Activated T-cell treated with anti-CD3 and anti-CD28 coated beads, Interleukin-2, amount 50 U/mL, for 24 hours (primary cell): ENCODE measurements around the gene ADGRB2.
A peak's percentile ranks its signal among the peaks of the same experiment; 100 is the strongest.
"Not testable (repeated sequence)": the region's sequence is repeated elsewhere in the genome, so short reads cannot be mapped to it uniquely, and the experiment has no call there.

Source experiments
- DNase-seq: peaks from one replicate; pipeline ENCODE4 v3.0.0-alpha.2; 2020
- H3K27ac Mint-ChIP-seq: 2 replicates; pipeline ENCODE4 v1.8.0; 2020; ENCODE audit warnings: mild to moderate bottlenecking, mixed read lengths
- H3K27me3 Mint-ChIP-seq: 2 replicates; pipeline ENCODE4 v1.8.0; 2020; ENCODE audit warnings: mixed read lengths
- H3K36me3 Mint-ChIP-seq: 2 replicates; pipeline ENCODE4 v1.8.0; 2020; ENCODE audit warnings: low read depth, mixed read lengths
- H3K4me1 Mint-ChIP-seq: 2 replicates; pipeline ENCODE4 v1.8.0; 2020; ENCODE audit warnings: low read depth, mixed read lengths
- H3K4me3 Mint-ChIP-seq: 2 replicates; pipeline ENCODE4 v1.8.0; 2020; ENCODE audit warnings: mild to moderate bottlenecking, moderate library complexity, mixed read lengths
- H3K9me3 Mint-ChIP-seq: 2 replicates; pipeline ENCODE4 v1.8.0; 2020; ENCODE audit warnings: mixed read lengths

ADGRB2 gene

DNA sequence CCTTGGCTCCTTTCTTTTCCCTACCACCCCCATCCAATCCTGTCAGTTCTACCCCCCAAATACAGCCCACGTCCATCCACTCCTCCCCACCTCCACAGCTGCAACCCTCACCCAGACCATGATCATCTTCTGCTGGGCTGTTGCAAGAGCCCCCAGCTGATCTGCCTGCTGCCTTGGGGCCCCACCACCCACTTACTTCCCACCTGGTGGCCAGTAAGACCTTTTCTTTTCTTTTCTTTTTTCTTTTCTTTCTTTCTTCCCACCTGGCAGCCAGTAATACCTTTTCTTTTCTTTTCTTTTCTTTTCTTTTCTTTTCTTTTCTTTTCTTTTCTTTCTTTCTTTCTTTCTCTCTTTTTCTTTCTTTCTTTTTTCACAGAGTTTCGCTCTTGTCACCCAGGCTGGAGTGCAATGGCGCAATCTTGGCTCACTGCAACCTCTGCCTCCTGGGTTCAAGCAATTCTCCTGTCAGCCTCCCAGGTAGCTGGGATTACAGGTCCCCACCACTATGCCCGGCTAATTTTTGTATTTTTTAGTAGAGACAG lies 57.0 kb downstream of the ADGRB2 start:
- Mint-ChIP-seq H3K4me1 (peaks cover 33% of the 10 kb centered on the region), H3K27me3 (peaks cover 65% of the 10 kb centered on the region)
- H3K9me3 Mint-ChIP-seq, H3K36me3 Mint-ChIP-seq, H3K4me3 Mint-ChIP-seq, H3K27ac Mint-ChIP-seq, DNase-seq: not testable (repeated sequence)

DNA sequence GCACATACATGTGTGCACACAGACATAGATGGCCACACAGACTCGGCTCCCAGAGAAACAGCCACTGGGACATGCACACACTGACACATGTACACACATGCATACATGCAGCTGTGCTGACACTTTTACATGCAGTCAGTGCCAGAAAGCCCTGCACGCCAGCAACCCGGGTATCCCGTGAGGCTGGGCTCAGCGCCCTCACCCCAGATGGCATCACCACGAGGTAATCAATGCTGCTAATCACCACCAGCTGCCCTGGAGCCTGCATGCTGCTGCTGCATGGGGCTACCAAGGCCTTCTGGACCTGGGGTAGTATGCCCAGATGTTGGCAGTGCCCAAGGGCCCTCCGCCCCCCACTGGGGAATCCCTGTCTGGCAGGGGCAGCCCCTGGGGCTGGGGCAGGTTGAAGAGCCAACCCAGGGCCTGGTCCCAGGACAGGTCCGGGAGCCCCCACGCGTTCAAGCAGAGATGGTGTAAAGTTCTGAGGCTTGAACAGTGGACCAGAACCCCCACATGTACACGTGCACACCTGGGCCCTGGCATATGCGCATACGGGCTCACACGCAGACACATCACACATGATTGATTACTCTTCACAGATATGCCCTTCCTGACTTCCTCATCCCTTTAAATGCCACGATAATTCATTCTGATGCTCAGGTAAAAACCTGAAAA lies 57.6 kb downstream of the ADGRB2 start:
- Mint-ChIP-seq H3K27ac (no peak overlapping the region), H3K27me3 (peaks cover 62% of the 10 kb centered on the region), H3K9me3 (no peaks in the 10 kb centered on the region)

DNA sequence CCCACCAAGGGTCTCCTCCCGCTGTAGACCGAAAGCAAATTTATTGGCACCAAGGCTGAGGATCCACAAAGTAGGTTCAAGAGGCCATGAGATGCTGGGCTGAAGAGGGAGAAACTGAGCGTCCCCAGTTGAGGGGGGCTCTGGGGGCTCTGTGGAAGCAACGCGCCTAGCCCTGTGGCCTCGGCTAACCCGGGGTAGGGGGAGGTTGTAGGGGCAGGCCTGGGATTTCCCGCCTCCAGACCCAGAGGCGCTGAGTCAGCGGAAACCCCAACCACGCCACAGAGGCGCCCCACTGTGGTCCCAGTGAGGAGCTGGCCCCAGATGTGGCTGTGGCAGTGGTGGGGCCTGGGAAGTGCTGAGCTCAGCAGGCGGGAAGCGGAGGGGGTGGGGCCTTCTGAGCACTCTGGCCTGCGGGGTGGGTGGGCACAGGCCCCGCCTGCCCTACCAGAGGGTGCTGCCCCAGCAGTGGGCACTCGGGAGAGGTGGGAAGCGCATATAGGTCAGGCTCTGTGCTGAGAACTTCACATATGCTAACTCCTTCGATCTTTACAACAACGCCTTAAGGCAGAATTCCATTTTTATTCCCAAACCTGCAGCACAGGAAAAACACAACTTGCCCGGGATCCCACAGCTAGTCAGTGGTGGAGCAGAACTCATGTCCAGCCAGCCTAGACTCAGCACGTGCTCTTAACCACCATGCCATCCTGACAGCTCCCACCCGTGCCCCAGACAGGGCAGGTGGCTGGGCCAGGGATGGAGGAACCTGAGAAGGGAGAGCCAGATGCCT lies 58.9 kb downstream of the ADGRB2 start:
- H3K4me1 Mint-ChIP-seq, result peaks cover 42% of the 10 kb centered on the region
- no peak overlapping the region for H3K4me3 Mint-ChIP-seq
- no peaks in the 10 kb centered on the region for H3K9me3 Mint-ChIP-seq
- peak; percentile 78 for DNase-seq
- H3K27me3 Mint-ChIP-seq, result peaks cover 53% of the 10 kb centered on the region
- H3K27ac Mint-ChIP-seq, result peak overlapping the region; percentile 26
- no peaks in the 10 kb centered on the region for H3K36me3 Mint-ChIP-seq

More for the DNA sequence above, 57.6 kb downstream of the ADGRB2 start:
- Mint-ChIP-seq H3K36me3 (no peaks in the 10 kb centered on the region), H3K4me1 (peaks cover 33% of the 10 kb centered on the region), H3K4me3 (no peak overlapping the region)
- DNase-seq, result no peak

DNA sequence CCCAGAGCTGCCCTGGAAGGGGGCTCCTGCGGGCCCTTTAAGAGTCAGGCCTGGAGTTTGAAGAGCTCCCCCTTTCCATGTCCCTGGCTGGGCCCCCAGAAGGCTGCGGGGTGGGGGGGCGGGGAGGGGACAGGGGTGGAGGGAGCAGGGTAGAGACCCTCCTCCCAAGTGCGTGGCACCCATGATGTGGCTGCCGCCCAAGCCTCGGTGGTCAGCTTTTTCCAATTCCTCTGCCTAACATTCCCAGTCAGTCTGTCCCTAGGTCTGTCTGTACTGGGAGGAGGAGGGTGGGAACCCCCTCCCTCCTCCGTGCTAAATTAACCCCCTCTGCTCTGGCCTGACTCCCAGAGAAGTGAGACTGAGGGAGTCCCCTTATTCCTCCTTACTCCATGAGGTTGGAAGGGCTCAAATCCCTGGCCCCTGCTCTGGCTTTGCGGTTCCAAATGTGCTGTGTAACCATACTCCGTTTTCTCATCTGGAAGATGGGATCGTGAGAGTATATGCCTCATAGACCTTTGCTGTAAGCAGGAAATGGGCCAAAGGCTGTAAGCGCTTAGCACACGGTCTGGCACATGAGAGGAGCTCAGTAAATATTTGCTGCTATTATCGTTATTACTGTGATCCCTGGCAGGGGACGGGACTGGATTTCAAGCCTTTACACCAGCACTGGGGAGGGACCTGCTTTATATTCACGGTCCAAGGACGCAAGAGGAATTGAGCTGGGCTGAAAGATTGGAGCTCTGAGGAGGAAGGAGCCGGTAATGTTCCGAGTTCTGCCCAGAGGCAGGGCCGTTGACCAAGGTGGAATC lies 59.7 kb downstream of the ADGRB2 start:
- no peaks in the 10 kb centered on the region for H3K9me3 Mint-ChIP-seq
- peak overlapping the region; percentile 26 for H3K27ac Mint-ChIP-seq
- peaks cover 50% of the 10 kb centered on the region for H3K4me1 Mint-ChIP-seq
- H3K36me3 Mint-ChIP-seq, result no peaks in the 10 kb centered on the region
- DNase-seq, result no peak
- no peak overlapping the region for H3K4me3 Mint-ChIP-seq
- H3K27me3 Mint-ChIP-seq, result peaks cover 50% of the 10 kb centered on the region

DNA sequence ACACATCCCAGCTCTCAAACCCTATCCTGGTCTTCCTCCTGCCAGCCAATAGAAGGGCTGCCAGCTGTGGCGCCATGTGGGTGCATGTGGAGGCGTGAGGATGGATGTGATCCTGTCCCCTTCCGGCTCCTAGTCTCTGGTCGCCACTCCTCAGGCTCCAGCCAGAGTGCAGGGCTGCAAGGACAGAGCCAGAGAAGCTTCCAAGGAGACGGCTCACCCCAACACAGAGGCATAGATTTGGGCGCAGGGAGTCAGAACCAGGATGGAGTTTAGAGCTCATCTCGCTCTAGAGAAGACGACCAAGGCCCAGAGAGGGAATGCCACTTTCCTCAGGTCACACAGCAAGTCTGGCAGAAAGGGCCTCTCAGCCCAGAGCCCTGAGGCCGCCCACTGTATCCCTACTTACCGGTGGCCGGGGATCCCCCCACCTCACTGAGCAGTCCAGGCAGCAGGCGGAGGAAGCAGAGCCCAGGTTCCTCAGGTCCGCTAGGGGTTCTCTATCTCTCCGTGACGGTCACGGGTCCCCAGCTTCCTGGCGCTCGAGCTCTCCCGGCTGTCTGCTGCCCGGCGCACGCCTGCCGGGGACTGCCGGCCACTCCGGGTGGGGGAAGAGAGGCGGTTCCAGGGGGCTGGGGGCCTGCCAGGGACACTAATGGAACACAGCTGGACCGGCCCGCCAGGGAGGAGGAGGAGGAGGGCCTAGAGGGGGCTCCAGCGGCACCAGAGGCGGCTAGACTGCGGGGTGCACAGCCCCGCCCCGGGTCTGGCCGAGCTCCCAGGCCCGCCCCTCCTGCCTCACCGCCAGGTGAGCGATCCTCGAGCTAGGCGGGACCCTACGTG lies 60.5 kb downstream of the ADGRB2 start, which contains the start of gene COL16A1:
Gene COL16A1, minus strand, starts transcription at position 587 of the 840 bp plus-strand sequence. CDS start 1,824 bp downstream, outside the sequence.
- DNase-seq, result no peak
- H3K4me3 Mint-ChIP-seq, result no peak within 1 kb of the TSS
- no peaks in the 10 kb centered on the region for H3K9me3 Mint-ChIP-seq
- H3K4me1 Mint-ChIP-seq, result peaks cover 54% of the 10 kb centered on the region
- H3K27ac Mint-ChIP-seq, result peak within 1 kb of the TSS; percentile 26
- peaks cover 42% of the 10 kb centered on the region for H3K27me3 Mint-ChIP-seq
- no peaks in the 10 kb centered on the region for H3K36me3 Mint-ChIP-seq

- H3K27me3 Mint-ChIP-seq, result peaks cover 38% of the 10 kb centered on the region
- H3K36me3 Mint-ChIP-seq, result no peaks in the 10 kb centered on the region
- H3K9me3 Mint-ChIP-seq, result no peaks in the 10 kb centered on the region
- no peak for DNase-seq
- peaks cover 49% of the 10 kb centered on the region for H3K4me1 Mint-ChIP-seq
- no peak overlapping the region for H3K27ac Mint-ChIP-seq
- H3K4me3 Mint-ChIP-seq, result no peak overlapping the region
These were observed 61.2 kb downstream of the ADGRB2 start for GRCh38 chr1:31702836-31703404.

- H3K27me3 Mint-ChIP-seq, result peaks cover 29% of the 10 kb centered on the region
- no peak overlapping the region for H3K27ac Mint-ChIP-seq
- H3K36me3 Mint-ChIP-seq, result no peaks in the 10 kb centered on the region
- H3K9me3 Mint-ChIP-seq, result no peaks in the 10 kb centered on the region
- peak; percentile 53 for DNase-seq
- H3K4me1 Mint-ChIP-seq, result peaks cover 40% of the 10 kb centered on the region
- no peak overlapping the region for H3K4me3 Mint-ChIP-seq
These were observed 62.9 kb downstream of the ADGRB2 start for GRCh38 chr1:31701091-31701736.

GRCh38 chr1:31700468-31701090 lies 63.6 kb downstream of the ADGRB2 start:
- no peaks in the 10 kb centered on the region for H3K9me3 Mint-ChIP-seq
- no peak overlapping the region for H3K4me3 Mint-ChIP-seq
- no peak for DNase-seq
- no peak overlapping the region for H3K27ac Mint-ChIP-seq
- H3K36me3 Mint-ChIP-seq, result no peaks in the 10 kb centered on the region
- H3K27me3 Mint-ChIP-seq, result peaks cover 22% of the 10 kb centered on the region
- H3K4me1 Mint-ChIP-seq, result peaks cover 36% of the 10 kb centered on the region

DNA sequence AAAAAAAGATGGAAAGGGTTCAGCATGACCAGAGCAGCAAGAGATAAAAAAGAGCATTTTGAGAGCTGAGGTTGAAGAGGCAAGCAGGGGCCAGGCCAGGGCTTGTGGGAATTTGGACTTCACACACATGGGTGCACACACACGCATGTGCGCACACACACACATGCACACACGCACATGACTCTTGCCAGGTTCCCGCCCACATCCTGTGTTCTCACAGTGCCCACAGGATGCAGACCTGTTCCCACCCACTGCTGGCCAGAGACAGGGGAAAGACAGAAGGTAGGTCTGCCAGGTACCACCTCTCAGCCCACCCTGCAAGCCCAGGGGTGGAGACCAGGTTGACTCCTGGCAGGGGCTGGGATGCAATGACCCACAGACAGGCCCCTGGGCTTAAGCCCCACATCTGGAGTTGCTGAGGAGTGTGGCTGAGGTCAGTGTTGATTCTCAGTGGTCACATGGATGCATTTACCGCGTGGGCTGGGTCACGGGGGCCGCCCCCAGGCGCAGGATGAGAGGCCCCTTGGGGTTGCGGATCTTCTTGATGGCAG lies 64.7 kb downstream of the ADGRB2 start:
- DNase-seq, result no peak
- Mint-ChIP-seq H3K27ac (no peak overlapping the region), H3K27me3 (peaks cover 13% of the 10 kb centered on the region), H3K36me3 (no peaks in the 10 kb centered on the region), H3K4me1 (peaks cover 24% of the 10 kb centered on the region), H3K9me3 (no peaks in the 10 kb centered on the region), H3K4me3 (no peak overlapping the region)

DNA sequence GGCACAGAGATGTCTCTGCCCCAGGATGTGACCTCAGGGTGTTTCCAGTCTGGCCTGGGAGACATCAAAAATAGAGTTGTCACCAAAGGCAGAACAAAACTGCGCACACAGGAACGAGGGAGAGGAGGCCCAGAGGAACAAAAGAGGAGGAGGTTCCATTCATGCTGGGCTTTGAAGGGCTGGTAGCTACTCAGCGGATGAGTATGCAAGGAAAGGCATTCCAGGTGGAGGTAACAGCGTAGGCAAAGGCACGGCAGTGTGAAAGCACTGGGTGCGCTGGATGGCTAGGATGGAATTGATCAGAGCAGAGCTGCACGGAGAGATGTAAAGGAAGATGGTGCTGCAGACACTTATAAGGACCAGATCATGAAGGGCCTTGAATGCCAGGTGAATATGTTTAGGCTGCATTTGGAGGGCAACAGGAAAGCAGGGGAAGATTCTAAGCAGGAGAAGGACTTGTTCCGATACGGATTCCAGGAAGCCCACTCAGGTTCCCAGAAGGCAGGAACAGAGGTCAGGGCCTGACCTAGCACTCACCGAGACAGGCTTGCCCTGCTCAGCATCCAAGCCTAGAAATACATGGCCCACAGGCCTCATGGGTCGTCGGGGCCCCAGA lies 66.7 kb downstream of the ADGRB2 start:
- Mint-ChIP-seq H3K4me1 (peaks cover 23% of the 10 kb centered on the region), H3K36me3 (no peaks in the 10 kb centered on the region), H3K4me3 (no peak overlapping the region), H3K27ac (no peak overlapping the region), H3K9me3 (no peaks in the 10 kb centered on the region), H3K27me3 (no peaks in the 10 kb centered on the region)
- no peak for DNase-seq

DNA sequence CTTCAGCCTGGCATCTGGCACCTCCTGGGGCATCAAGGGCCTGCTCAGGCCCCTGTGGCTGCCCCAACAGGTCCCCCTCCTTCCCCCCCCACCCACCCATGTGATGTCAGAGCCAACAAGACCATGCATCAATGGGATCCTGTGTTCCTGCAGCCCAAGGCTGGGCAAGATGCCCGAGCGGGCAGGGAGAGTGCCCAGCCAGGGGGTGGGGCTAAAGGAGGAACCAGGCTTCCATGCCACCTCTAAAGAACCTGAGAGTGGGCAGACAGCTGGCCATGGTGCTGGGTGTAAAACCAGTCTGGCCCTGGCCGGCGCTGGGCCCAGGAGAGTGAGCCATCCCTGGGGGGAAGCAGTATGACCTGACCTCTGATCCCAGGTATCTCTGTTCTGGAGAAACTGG lies 67.9 kb downstream of the ADGRB2 start:
- Mint-ChIP-seq H3K36me3 (no peaks in the 10 kb centered on the region), H3K27ac (no peak overlapping the region), H3K9me3 (no peaks in the 10 kb centered on the region), H3K4me3 (no peak overlapping the region), H3K27me3 (no peaks in the 10 kb centered on the region), H3K4me1 (peaks cover 23% of the 10 kb centered on the region)
- no peak for DNase-seq

- Mint-ChIP-seq H3K36me3 (no peaks in the 10 kb centered on the region), H3K27me3 (no peaks in the 10 kb centered on the region), H3K4me1 (peaks cover 14% of the 10 kb centered on the region), H3K9me3 (no peaks in the 10 kb centered on the region), H3K27ac (no peak overlapping the region), H3K4me3 (no peak overlapping the region)
- no peak for DNase-seq
These were observed 68.8 kb downstream of the ADGRB2 start for GRCh38 chr1:31695327-31695726.
